DOHH2 (cell line): ENCODE data around the gene NRCAM.

Experiments
- EZH2phosphoT487 ChIP-seq: fragments of 200-600 bp; sonication (generic); IDR thresholded peaks from 2 replicates; pipeline ENCODE4 v1.6.1; 2017; ENCODE audit warnings: borderline replicate concordance, mild to moderate bottlenecking, antibody characterized with exemption, low read length, moderate library complexity, mixed read lengths
- TF ChIP-seq, protein P1 (sequence below): fragments of 200-600 bp; sonication (generic); IDR thresholded peaks from one replicate; pipeline ENCODE4 v1.5.1; 2014; ENCODE audit warnings: antibody characterized with exemption, mild to moderate bottlenecking, low read depth, low read length; ENCODE audit not compliant: poor library complexity, severe bottlenecking

DNA sequence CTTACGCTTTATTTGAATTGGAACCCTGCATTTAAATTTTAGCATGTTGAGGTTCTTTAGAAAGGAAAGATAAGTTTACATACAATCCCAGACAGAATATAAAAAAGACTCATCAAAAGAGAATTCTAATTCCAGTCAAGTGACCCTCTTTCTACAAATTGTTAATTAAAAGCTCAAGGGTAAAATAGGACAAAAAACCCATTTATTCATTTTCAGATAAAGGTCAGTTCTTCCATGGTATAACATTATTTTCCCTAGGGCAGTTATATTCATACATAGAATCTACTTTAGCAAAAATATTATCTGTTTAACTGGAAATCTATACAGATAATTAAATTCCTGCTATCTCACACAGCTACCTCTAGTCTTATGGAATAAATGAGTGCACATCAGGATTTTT, 188.6 kb downstream of the NRCAM start:
- TF ChIP-seq, protein P1, sequence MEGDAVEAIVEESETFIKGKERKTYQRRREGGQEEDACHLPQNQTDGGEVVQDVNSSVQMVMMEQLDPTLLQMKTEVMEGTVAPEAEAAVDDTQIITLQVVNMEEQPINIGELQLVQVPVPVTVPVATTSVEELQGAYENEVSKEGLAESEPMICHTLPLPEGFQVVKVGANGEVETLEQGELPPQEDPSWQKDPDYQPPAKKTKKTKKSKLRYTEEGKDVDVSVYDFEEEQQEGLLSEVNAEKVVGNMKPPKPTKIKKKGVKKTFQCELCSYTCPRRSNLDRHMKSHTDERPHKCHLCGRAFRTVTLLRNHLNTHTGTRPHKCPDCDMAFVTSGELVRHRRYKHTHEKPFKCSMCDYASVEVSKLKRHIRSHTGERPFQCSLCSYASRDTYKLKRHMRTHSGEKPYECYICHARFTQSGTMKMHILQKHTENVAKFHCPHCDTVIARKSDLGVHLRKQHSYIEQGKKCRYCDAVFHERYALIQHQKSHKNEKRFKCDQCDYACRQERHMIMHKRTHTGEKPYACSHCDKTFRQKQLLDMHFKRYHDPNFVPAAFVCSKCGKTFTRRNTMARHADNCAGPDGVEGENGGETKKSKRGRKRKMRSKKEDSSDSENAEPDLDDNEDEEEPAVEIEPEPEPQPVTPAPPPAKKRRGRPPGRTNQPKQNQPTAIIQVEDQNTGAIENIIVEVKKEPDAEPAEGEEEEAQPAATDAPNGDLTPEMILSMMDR: no peak
- no peak for TF ChIP-seq EZH2phosphoT487
